GM18861 (cell line): ENCODE data around the gene CSPG4.
A peak's percentile ranks its signal among the peaks of the same experiment; 100 is the strongest.
"Not testable (repeated sequence)": the region's sequence is repeated elsewhere in the genome, so short reads cannot be mapped to it uniquely, and the experiment has no call there.

Source experiments
- ATAC-seq: cut with Tn5 transposase; IDR thresholded peaks from one replicate; pipeline ENCODE4 v1.9.1; 2021; ENCODE audit not compliant: unreplicated experiment

The CSPG4 gene

DNA sequence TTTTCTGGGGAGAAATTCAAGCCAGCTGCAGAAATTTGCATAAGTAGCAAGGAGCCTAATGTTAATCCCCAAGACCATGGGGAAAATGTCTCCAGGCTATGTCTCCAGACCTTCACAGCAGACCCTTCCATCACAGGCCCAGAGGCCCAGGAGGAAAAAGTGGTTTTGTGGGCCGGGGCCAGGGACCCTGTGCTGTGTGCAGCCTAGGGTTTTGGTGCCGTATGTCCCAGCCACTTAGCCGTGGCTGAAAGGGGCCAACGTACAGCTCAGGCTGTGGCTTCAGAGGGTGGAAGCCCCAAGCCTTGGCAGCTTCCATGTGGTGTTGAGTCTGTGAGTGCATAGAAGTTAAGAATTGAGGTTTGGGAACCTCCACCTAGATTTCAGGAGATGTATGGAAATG is 29.7 kb upstream of the CSPG4 start:
- not testable (repeated sequence) for ATAC-seq

DNA sequence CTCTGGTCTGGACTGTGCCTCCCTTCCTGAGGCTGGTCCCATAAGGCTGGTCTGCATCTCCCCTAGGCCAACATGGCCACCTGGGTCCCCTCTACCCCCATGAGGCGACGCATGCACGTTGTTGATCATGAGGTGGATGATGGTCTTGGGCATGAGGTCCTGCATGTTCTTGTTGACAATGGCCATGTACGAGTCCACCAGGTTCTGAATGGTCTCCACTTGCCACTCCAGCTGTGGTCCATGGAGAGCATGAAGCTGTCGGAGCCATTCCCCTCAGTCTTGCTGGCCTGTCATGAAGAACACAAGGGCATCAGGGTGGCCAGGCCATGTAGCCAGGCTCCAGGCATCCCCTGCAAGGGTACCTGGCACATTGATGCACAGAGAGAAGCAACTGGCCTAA is 27.1 kb upstream of the CSPG4 start:
- ATAC-seq: no peak

DNA sequence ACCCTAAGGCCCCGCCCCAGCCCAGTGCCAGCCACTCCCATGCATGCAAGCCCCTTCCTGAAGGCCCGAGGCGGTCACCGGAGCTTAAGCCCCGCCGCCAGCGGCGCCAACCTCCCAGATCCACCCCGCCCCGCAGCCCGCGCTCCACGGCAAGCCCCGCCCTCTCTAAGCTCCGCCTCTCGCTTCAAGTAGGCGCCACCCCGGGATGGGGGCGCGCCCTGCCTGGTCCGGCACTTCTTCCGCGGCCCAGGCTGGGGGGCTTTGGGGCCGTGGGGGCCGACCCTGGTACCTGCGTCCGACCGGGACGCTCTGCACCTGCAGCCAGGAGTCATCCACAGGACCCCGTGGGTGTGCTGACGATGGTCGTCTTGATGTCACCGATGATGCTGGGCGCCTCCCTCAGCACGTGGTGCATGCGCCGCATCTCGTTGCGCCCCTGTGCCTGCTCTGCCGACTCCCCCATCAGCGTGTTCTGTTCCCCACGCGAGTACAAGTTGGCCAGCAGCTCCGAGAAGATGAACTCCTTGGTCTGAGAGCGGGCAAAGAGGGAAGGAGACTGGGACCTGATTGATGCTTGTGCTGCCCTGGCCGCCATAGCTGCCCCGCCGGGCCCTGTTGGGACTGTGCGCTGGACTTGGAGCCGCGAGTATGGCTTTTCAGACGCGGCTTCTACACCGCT is 26.1 kb upstream of the CSPG4 start:
- peak; percentile 91 for ATAC-seq

DNA sequence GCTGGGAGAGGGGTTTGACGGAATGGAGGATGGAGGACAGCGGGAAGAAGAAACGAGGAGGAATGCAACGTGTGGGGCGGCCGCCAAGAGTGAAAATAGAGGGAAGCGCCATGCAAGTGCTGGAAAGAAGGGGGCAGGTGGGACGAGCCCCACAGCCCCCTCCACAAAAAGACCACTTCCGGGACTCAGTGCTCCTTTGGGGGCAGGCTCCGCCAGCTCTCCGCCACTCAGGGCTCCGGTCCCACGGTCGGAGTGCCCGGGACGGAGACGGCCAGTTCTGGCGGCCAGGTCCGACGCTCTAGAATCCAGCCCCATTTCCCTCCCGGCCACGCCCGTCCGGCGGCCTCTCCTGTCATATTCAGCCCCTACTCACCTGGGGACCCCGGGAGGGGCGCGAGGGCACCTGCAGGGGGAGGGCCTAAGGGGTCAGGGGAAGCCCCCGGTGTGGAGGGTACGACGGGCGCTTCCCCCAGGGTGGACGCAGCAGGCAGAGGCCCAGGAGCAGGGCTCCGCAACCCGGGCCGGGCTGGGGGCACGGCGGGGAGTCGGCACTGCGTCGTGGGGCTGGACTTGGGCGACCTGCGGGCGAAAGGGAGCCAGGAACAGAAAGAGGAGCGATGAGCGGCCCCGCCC is 25.5 kb upstream of the CSPG4 start:
- ATAC-seq: no peak

DNA sequence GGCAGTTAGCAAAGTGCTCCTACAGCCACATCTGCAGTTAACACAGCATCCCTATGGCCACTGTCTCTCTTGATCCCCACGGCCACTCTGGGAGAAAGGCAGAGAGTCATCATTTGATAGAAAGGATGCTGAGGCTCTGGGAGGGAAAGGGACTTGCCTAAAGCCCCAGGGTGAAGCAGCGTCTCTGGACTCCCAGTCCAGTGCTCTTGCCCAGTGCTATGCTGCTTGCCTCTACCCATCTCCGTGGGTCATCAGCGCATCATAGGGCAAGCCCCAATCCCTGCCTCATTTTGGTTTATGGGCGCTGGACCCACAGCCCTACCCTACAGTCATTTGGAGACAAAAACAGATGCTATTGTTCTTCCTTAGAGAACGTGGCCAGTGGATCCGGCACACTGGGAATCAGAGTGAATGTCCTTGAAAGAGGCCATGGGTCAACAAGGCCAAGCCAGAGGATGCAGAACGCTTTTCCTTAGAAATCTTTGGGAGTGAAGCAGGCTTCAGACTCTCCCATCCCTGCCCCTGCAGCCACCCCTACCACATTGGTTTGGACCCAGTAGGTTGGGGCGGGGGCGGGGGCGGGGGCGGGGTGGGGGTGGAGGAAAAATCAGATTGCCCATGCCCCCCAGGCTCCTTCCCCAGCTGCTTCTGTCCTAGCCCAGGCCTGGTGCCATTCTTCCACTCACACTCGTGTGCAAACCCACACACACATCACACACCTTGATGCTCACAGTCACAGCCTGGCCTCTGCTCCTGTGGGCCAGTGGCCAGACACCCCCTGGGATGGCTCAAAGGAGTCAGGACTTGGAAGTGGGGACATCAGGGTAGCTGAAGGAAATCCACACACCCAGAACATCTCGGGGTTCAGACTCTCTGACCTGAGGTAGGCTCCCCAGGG is 24.7 kb upstream of the CSPG4 start:
- not testable (repeated sequence) for ATAC-seq

DNA sequence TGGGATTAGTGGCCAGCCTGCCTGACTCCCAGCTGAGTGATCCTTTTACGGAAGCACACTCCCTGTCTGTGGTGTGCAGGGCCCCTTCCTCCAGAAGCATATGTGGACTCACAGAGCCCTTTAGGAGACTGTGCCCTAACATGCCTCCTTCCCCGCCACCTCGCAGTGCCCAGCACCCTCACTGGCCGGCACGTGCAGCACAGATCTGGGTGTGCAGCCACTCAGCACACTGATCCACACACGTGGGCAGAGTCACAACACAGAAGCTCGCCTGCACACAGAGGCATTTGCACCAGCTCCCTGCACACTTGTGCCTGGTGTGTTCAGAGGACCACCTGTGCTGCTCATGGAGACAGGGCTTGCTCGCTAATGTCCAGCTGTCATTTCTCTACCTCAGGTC is 23.6 kb upstream of the CSPG4 start:
- ATAC-seq: no peak

DNA sequence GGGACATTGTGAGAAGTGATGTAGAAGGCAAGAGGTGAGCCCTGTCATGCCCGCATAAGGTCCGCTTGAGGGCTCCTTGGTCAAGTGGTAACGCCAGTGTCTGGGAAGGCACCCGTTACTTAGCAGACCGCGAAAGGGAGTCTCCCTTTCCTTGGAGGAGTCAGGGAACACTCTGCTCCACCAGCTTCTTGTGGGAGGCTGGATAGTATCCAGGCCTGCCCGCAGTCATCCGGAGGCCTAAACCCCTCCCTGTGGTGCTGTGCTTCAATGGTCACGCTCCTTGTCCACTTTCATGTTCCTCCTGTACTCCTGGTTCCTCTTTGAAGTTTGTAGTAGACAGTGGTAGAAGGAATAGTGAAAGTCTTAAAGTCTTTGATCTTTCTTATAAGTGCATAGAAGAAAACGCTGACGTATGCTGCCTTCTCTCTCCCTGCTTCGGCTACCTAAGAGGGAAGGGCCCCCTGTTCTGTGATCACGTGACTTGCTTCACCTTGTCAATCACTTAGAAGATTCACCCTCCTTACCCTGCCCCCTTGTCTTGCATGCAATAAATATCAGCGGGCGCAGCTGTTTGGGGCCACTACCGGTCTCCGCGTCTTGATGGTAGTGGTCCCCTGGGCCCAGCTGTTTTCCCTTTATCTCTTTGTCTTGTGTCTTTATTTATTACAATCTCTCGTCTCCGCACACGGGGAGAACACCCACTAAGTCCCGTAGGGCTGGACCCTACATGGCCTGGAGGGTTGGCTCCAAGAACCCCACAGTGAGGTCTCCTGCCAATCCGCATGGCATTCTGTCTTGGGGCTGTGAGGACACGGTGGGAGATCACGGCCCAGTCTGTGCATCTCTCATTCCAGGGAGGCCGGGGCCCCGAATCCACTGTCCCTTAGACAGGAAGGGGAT is 22.5 kb upstream of the CSPG4 start:
- ATAC-seq: not testable (repeated sequence)

DNA sequence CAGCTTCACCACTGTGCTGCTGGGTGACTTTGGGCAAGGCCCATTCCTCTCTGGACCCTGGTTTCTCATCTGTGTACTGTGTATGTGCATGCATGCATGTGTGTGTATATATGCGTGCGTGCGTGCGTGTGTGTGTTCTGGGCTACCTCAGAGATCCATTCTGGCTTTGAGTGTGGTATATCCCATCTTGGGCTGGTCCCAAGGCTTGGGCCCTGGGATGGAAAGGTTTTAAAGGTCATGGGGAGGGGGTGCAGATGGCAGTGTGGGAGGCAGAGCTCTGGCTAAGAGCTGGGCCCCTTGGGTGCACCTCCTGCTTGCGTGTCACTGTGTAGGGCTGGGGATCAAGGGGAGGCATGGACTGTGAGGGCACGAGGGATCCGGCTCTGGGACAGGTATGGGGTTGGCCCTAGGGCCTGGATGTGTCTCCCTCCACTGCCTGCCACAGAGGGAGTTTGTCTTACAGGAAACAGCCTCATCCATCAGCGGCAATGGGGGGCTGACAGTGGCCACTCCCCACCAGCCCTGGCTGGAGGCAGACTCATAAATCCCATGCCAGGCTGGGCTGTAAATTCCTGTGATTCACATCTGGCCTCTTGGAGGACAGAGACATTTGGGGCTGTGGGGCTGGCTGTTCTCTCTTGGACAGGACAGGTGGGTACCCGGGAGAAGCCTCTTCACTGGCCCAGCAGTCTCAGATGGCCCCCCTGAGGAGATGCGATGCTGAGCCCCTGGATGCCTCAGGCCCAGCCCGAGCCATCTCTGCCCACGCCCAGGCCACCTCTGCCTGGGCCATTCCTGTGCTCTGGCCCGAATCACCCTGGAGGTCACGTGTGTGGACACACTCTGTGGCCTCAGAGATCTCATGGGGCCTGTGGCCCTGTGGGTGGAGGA is 21.4 kb upstream of the CSPG4 start:
- ATAC-seq: no peak

DNA sequence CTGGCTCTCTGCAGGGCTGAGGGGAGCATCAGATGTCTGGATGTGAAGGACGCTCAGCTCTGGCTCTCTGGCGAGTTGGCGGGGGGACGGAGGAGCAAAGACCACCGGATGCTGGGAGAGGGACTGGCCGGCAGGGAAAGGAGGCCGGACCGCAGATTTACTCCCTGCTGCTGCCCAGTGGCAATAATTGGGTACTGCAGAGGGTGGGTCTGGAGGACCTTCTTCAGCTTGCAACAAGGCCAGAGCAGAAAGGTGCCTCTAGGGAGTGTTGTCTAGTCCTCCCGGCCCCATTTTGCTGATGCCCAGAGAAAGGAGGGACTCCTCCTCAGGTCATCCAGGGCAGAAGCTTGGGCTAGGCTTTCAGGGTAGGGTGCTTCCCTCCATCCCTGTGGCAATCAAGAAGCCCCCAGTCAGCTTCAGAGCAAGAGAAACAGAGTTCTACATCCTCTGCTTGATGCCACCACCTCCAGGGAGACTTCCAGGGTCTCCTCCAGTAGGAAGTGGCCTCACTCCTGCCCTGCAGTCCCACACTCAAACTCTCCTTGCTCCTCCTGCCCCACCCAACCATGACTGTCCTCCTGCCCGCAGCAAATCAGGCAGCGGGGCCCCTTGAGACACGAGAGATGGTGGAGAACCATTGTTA is 20.3 kb upstream of the CSPG4 start:
- ATAC-seq: no peak

DNA sequence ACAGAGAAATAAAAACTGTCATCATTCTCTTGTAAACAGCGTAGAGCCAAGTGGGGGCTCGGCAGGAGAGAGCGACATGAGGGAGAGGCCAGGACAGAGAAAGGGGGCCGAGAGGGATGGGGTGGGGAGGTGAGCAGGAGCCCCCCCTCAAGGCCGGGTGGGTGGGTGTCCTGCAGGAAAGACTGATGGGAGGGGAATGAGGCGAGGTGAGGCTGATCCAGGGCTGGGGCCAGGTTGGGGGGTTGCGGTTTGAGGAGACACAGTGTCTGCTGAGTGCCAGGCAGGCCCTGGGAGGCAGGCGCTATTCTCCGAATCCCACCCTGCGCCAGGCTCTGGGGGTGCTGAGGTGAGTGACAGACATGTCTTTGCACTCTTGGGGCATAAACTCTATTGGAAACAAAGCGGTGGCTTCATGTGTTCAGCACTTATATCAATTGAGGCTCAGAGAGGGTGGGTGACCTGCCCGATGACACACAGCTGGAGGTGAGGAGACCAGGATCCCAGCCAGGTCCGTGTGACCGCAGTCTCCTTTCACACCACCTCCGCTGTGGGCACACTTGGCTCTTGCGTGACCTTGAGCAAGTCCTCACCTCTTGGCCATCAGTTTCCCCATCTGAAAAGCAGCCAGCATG is 19.6 kb upstream of the CSPG4 start:
- ATAC-seq: no peak

DNA sequence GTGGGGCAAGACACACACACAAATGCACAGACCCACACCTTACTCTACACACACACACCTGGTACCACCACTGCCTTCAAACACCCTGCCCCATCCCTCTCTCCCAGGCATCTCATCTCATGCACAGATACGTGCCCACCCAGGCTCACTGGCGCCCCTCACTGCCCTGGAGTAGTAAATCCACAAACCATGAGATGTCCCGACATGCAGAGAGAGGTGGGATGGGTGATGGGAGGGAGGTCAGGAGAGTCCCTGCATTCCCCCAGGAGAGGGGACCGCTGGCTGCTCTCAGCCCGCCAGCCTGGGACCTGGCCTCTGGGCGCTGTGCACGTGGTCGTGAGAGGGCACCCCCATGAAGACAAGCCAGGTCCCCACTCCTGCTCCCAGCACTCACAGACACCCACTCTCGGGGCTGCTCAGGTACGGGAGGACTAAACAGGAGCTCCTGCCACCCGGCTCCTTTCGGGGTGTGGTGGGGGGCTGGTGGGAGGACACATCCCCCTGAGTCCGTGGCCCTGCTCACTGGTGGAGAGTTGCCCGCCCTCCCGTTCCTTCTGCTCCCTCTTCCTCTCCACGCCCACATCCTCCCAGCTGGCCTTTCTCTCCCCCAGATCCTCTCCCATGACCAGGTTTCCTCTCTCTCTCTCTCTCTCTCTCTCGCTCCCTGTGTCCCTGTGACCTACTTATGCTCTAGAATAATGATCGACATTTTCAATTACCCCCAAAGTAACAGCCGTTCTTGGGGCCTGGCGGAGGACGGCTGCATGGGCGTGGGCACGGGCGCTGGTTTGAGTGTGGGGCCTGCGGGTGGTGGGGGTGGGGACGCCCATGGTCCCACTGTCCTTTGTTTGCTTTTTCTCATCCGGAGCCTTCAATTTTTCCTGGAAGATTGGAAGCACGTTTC is 18.9 kb upstream of the CSPG4 start:
- no peak for ATAC-seq

DNA sequence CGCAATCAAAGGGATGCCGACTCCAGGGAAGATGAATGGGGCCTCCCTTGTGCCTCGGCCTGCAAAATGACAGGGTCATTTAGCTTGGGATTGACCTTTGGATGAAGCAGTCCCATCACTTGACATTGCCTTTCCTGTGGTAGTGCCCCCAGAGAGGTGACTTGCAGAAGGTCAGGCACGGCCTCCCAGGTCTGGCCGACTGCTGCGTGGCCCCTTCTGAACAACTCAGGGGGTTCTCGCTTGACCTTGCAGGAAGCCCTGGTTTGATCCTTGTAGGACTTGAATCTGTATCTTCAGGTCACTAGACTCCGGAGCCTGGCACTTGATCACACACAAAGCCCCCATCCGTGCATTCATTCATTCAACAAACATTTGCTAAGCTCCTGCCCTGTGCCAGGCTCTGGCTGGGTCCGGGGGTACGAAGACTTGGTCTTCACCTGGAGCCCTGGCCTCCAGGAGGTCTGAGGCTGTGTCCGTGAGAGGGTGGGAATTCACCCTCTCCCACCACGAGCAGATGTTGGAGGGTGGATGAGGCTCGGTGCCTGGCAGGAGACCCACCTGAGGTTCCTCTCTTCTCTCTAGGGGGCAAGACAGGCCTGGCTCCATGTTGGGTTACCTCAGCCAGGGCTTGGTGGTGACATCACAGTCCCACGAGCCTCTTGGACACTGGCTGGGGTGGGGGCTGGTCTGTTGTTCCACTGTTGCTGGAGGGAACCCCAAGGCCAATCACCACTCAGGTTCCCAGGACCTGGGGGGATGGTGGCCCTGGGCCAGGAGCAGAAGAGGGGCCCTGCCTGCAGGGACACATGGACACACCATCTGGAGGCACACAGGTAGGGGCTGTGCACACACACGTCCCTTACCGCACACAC is 18.0 kb upstream of the CSPG4 start:
- ATAC-seq: not testable (repeated sequence)

DNA sequence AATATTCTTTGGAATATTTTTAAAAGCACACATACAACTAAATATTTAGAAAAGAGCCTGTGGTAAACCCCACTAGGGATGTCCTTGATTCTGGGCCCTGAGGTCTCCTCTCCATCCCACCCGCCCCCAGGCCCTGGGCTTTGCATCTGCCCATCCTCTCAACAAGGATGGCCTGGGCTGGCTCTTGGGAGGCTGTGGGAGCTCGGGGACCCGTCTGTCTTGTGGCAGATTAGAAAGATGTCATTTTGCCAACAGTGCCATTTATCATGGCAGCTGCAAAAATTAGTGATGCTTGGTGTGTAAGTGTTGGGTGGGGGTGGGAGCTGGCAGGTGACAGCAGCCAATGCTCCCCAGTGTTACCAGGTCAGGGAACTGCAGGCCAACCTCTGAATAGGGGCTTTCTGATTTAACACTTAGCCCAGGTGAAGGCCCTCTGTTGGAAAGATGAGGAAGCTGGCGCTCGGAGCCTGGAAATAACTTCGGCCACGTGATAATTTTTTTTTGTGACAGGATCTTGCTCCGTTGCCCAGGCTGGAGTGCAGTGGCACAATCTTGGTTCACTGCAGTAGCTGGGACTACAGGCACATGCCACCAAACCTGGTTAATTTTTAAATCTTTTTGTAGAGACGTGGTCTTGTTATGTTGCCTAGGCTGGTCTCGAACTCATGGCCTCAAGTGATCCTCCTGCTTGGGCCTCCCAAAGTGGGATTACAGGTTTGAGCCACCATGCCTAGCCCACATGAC is 16.9 kb upstream of the CSPG4 start:
- no peak for ATAC-seq

DNA sequence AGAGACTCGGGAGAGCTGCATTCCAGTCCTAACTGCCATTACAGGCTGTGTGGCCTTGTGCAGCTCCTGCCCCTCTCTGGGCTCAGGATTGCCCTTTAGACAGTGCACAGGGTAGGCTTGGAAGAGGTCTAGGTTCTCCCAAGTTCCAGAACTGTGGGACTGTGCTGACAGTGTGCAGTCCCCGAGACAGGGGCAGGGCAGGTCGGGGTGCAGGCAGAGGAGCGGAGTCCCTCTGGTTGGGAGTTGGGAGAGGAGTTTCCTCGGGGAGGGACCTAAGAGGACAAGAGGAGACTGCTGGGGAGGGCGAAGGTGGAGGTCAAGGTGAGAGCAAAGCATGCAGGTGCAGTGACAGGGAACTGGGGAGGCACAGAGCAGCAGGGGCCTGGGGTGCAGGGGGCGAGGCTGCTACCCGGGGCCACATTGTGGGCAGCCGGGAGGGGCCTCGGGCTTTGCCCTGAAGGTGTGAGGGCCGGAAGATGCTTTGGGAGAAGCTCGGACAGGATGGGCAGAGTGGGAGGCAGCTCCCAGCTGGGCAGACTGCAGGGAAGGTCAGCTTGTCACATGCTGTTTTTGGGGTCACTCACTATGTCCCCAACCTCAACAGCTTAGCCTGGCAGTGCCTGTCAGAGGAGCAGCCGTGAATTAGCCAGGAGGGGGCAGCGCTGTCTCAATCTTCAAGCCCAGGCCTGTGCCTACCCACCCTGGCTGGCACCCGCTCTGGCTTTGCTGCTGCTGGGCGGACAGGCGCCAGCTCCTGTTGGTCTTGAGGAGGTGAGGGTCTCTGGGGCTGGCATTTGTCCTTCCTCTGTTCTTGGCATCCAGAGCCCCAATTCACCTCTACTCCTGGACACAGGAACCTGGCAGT is 15.4 kb upstream of the CSPG4 start:
- no peak for ATAC-seq

DNA sequence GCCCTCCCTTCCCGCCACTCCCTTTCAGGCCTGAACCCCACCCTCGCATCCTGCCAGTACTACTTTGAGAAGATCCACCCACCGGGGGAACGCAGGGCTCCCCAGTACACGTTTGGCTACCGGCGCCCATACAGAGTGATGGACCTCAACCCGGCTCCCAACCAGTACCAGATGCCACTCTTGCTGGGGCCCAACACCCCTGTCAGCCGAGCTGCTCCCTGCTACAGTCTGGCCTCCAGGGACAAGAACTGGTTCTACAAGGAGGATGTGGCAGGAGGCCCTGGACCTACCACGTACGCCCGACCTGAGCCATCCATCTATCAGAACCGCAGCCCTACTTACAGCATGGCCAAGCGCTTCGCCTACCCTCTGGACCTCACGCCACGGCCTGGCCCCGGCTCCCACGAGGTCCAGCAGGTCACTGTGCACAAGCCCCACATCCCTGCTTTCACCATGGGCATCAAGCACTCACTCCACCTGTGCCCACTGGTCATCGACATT is 14.4 kb upstream of the CSPG4 start:
- no peak for ATAC-seq
